Caco-2 (cell line): ENCODE data around the gene ANKRD12. TPM values are rescaled to one million over a fixed set of nuclear protein-coding genes. Genes with fewer than 3 reads are reported as not detected.

Experiments used
- BruUV-seq: library from RNA; stranded (reverse); fragments of 400-500 nt; replicated peaks from 2 replicates; lab custom pipeline; 2021; lab: Mats Ljungman, UMichigan
- CTCF ChIA-PET: fragments of 300-600 bp; sonication (Branson Sonifier 250); formaldehyde crosslinking; loops from one replicate; lab custom pipeline; 2022; ENCODE audit warnings: antibody characterized with exemption; lab: Charles Lee
- POLR2A ChIA-PET: fragments of 300-600 bp; sonication (Branson Sonifier 250); formaldehyde crosslinking; loops from one replicate; lab custom pipeline; 2022; ENCODE audit warnings: antibody characterized with exemption; lab: Charles Lee
- DNase-seq, 2 experiments: peaks; one replicate each; pipeline versions ENCODE4 v3.0.0 to v3.0.0-alpha.2; 2020 to 2022
- H3K27me3 ChIP-seq: replicated peaks from 2 replicates; pipeline ENCODE4 v1.6.0; 2011; ENCODE audit warnings: low read length; ENCODE audit not compliant: control insufficient read depth, insufficient read depth
- H3K36me3 ChIP-seq: 2 replicates; pipeline ENCODE4 v1.5.1; 2011; ENCODE audit warnings: low read length; ENCODE audit not compliant: control insufficient read depth, insufficient read depth
- H3K4me1 ChIP-seq: fragments of 250-450 bp; sonication (Bioruptor Pico); 2 replicates; pipeline ENCODE4 v1.5.1; 2020; ENCODE audit warnings: mild to moderate bottlenecking
- H3K4me3 ChIP-seq: 2 replicates; pipeline ENCODE4 v1.5.1; 2011; ENCODE audit warnings: low read depth, mild to moderate bottlenecking, control low read depth, low read length
- H3K9me3 ChIP-seq: fragments of 250-450 bp; sonication (Bioruptor Pico); 2 replicates; pipeline ENCODE4 v1.5.1; 2020; ENCODE audit warnings: mild to moderate bottlenecking, moderate library complexity
- H3K27ac Mint-ChIP-seq: one replicate; pipeline ENCODE4 v1.8.0; 2022; ENCODE audit warnings: mixed read lengths; ENCODE audit not compliant: unreplicated experiment
- H3K27me3 Mint-ChIP-seq: one replicate; pipeline ENCODE4 v1.8.0; 2022; ENCODE audit warnings: mixed read lengths; ENCODE audit not compliant: insufficient read depth, unreplicated experiment
- H3K36me3 Mint-ChIP-seq: one replicate; pipeline ENCODE4 v1.8.0; 2022; ENCODE audit warnings: mild to moderate bottlenecking, mixed read lengths; ENCODE audit not compliant: insufficient read depth, unreplicated experiment
- H3K4me1 Mint-ChIP-seq: one replicate; pipeline ENCODE4 v1.8.0; 2022; ENCODE audit warnings: low read depth, mixed read lengths; ENCODE audit not compliant: unreplicated experiment
- H3K4me3 Mint-ChIP-seq: one replicate; pipeline ENCODE4 v1.8.0; 2022; ENCODE audit warnings: mild to moderate bottlenecking, moderate library complexity, mixed read lengths; ENCODE audit not compliant: unreplicated experiment
- H3K9me3 Mint-ChIP-seq: one replicate; pipeline ENCODE4 v1.8.0; 2022; ENCODE audit warnings: mixed read lengths; ENCODE audit not compliant: unreplicated experiment
- CTCF ChIP-seq, 2 experiments: fragments of 200-600 bp in 1 of 2; IDR thresholded peaks; 1 replicate in 1 of 2; 2 replicates in 1 of 2; pipeline versions ENCODE4 v1.5.1 to v1.8.0; 2011 to 2022; ENCODE audit warnings: antibody characterized with exemption in 1 of 2, control low read depth in 1 of 2, inconsistent platforms in 1 of 2, low read depth in 1 of 2, low read length in 1 of 2, mild to moderate bottlenecking in 1 of 2, moderate library complexity in 1 of 2; ENCODE audit not compliant: insufficient read depth in 1 of 2, severe bottlenecking in 1 of 2, unreplicated experiment in 1 of 2
- intact Hi-C: fragments of 100-400 bp; cut with micrococcal nuclease; formaldehyde crosslinking; loops from one replicate; pipeline ENCODE4 v1.10.0; 2022; ENCODE audit not compliant: unreplicated experiment
- total RNA-seq: library from RNA; stranded (reverse); gene quantifications from 2 replicates; pipeline ENCODE4 v1.2.3, GENCODE V29; 2022

ANKRD12 gene
- total RNA-seq, 1 experiment from 2014 or later: 33.2 TPM

- peak in 1 of 2 experiments; percentile 25 for DNase-seq
These were observed 42.0 kb upstream of the ANKRD12 start for GRCh38 chr18:9094307-9095226.

GRCh38 chr18:9095297-9096006 is 41.1 kb upstream of the ANKRD12 start:
- TF ChIP-seq CTCF (IDR thresholded peaks at IDR 0.05; ENCODE audit: insufficient read depth in 1 of 2, low read depth in 1 of 2, low read length in 1 of 2, severe bottlenecking in 1 of 2, unreplicated experiment in 1 of 2): no peak
- Histone ChIP-seq H3K4me1 (peaks cover 42% of the 10 kb centered on the region), H3K27me3 (no peaks in the 10 kb centered on the region), H3K4me3 (no peak overlapping the region), H3K36me3 (no peaks in the 10 kb centered on the region), H3K9me3 (no peaks in the 10 kb centered on the region)
- no TSS peak for BruUV-seq
- intact Hi-C loops: no loop called here
- ChIA-PET CTCF (interaction anchor here (1.6 kb wide), 1 partner anchor 8 kb away, joined by 5 read pairs; no protein-coding TSS in a partner anchor), POLR2A (no interaction called here)
- Mint-ChIP-seq H3K9me3 (no peaks in the 10 kb centered on the region), H3K4me3 (peak overlapping the region; percentile 1), H3K4me1 (peaks cover 26% of the 10 kb centered on the region), H3K27ac (peak overlapping the region; percentile 81), H3K36me3 (no peaks in the 10 kb centered on the region), H3K27me3 (no peaks in the 10 kb centered on the region)
- DNase-seq: no peak

More at GRCh38 chr18:9094307-9095226, 42.0 kb upstream of the ANKRD12 start:
- Mint-ChIP-seq H3K27me3 (no peaks in the 10 kb centered on the region), H3K9me3 (no peaks in the 10 kb centered on the region), H3K4me1 (peaks cover 26% of the 10 kb centered on the region), H3K4me3 (peak overlapping the region; percentile 1), H3K27ac (peak overlapping the region; percentile 81), H3K36me3 (no peaks in the 10 kb centered on the region)
- H3K36me3 ChIP-seq: no peaks in the 10 kb centered on the region
- ChIA-PET CTCF (interaction anchor here (1.6 kb wide), 1 partner anchor 9 kb away, joined by 5 read pairs; no protein-coding TSS in a partner anchor), POLR2A (no interaction called here)
- H3K4me3 ChIP-seq: no peak overlapping the region
- intact Hi-C loops: loop anchor here (1.0 kb wide), 1 partner anchor 8 kb away; the partner anchor contains the start of gene NDUFV2
- BruUV-seq: no TSS peak
- no peaks in the 10 kb centered on the region for H3K9me3 ChIP-seq
- no peaks in the 10 kb centered on the region for H3K27me3 ChIP-seq
- TF ChIP-seq CTCF (IDR thresholded peaks at IDR 0.05; ENCODE audit: insufficient read depth in 1 of 2, low read depth in 1 of 2, low read length in 1 of 2, severe bottlenecking in 1 of 2, unreplicated experiment in 1 of 2): no peak
- peaks cover 37% of the 10 kb centered on the region for H3K4me1 ChIP-seq

- H3K27ac Mint-ChIP-seq: peak overlapping the region; percentile 81
- no peak for DNase-seq
- no peak for TF ChIP-seq CTCF (IDR thresholded peaks at IDR 0.05; ENCODE audit: insufficient read depth in 1 of 2, low read depth in 1 of 2, low read length in 1 of 2, severe bottlenecking in 1 of 2, unreplicated experiment in 1 of 2)
- intact Hi-C loops: no loop called here
- peaks cover 44% of the 10 kb centered on the region for H3K4me1 ChIP-seq
- no peaks in the 10 kb centered on the region for H3K9me3 Mint-ChIP-seq
- ChIA-PET CTCF (no interaction called here), POLR2A (no interaction called here)
- no peak overlapping the region for H3K4me3 Mint-ChIP-seq
- BruUV-seq: no TSS peak
- no peaks in the 10 kb centered on the region for H3K27me3 ChIP-seq
- no peaks in the 10 kb centered on the region for H3K36me3 Mint-ChIP-seq
- peaks cover 26% of the 10 kb centered on the region for H3K4me1 Mint-ChIP-seq
- no peak overlapping the region for H3K4me3 ChIP-seq
- H3K27me3 Mint-ChIP-seq: no peaks in the 10 kb centered on the region
- H3K9me3 ChIP-seq: no peaks in the 10 kb centered on the region
- H3K36me3 ChIP-seq: no peaks in the 10 kb centered on the region
These were observed 40.6 kb upstream of the ANKRD12 start for GRCh38 chr18:9096007-9096371.
